Activated naive CD8-positive, alpha-beta T cell (primary cell): ENCODE results near the gene NCF1.
"Not testable (repeated sequence)": the region's sequence is repeated elsewhere in the genome, so short reads cannot be mapped to it uniquely, and the experiment has no call there.

Source experiments
- H3K27ac Mint-ChIP-seq: one replicate; pipeline ENCODE4 v1.8.0; 2021; ENCODE audit warnings: mixed read lengths
- H3K27me3 Mint-ChIP-seq: one replicate; pipeline ENCODE4 v1.8.0; 2021; ENCODE audit warnings: mixed read lengths
- H3K36me3 Mint-ChIP-seq: one replicate; pipeline ENCODE4 v1.8.0; 2021; ENCODE audit warnings: mixed read lengths
- H3K4me1 Mint-ChIP-seq: one replicate; pipeline ENCODE4 v1.8.0; 2021; ENCODE audit warnings: low read depth, mixed read lengths
- H3K4me3 Mint-ChIP-seq: one replicate; pipeline ENCODE4 v1.8.0; 2021; ENCODE audit warnings: mild to moderate bottlenecking, mixed read lengths
- H3K9me3 Mint-ChIP-seq: one replicate; pipeline ENCODE4 v1.8.0; 2021; ENCODE audit warnings: low read depth, mixed read lengths

The NCF1 gene

GRCh38 chr7:74770062-74770461 is 3.7 kb upstream of the NCF1 start:
- not testable (repeated sequence) for H3K4me3 Mint-ChIP-seq, H3K27ac Mint-ChIP-seq, H3K4me1 Mint-ChIP-seq, H3K36me3 Mint-ChIP-seq, H3K27me3 Mint-ChIP-seq, H3K9me3 Mint-ChIP-seq

DNA sequence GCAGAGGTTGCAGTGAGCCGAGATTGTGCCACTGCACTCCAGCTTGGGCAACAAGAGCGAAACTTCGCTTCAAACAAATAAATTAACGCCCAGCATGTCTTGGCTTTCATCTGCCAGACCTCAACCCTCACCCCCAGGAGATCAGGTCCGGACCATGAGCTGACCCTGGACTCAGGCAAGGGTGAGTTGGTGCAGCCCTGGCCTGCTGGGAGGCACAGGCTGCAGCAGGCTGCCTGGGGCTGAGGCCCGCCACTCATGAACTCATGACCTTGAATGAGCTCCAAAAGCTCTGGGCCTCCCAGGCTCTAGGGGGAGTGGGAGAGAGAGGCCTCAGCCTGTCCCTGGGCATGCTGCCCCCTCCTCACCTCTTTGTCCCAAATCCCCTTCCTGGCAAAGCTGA is 1.7 kb upstream of the NCF1 start:
- not testable (repeated sequence) for H3K9me3 Mint-ChIP-seq, H3K27ac Mint-ChIP-seq, H3K27me3 Mint-ChIP-seq, H3K4me1 Mint-ChIP-seq, H3K36me3 Mint-ChIP-seq, H3K4me3 Mint-ChIP-seq

DNA sequence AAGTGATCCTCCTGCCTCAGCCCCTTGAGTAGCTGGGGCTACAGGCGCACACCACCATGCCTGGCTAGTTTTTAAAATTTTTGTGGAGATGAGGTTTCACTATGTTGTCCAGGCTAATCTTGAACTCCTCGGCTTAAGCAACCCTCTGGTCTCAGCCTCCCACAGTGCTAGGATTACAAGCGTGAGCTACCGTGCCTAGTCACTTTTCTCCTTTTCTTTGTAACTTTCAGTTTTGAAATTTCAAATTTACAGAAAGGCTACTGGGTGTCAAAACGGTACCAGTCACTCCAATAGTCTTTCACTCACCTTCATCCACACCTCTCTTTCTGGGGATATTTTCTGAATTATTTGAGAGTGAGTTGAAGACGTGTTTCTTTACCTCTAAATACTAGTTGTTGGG is 1.3 kb downstream of the NCF1 start:
- H3K4me1 Mint-ChIP-seq, H3K36me3 Mint-ChIP-seq, H3K4me3 Mint-ChIP-seq, H3K27me3 Mint-ChIP-seq, H3K27ac Mint-ChIP-seq, H3K9me3 Mint-ChIP-seq: not testable (repeated sequence)

DNA sequence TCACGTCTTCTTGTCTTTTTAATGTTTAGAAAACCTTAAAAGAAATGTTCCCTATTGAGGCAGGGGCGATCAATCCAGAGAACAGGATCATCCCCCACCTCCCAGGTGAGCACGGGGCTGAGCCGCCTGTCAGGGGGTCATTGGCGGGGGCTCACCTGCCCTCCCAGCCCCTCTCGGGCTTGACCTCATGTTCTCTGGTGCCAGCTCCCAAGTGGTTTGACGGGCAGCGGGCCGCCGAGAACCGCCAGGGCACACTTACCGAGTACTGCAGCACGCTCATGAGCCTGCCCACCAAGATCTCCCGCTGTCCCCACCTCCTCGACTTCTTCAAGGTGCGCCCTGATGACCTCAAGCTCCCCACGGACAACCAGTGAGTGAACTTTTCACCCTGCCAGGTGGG is 5.2 kb downstream of the NCF1 start:
- not testable (repeated sequence) for H3K9me3 Mint-ChIP-seq, H3K4me3 Mint-ChIP-seq, H3K27ac Mint-ChIP-seq, H3K36me3 Mint-ChIP-seq, H3K27me3 Mint-ChIP-seq, H3K4me1 Mint-ChIP-seq

GRCh38 chr7:74781746-74782145 is 7.9 kb downstream of the NCF1 start:
- H3K4me3 Mint-ChIP-seq, H3K9me3 Mint-ChIP-seq, H3K36me3 Mint-ChIP-seq, H3K27ac Mint-ChIP-seq, H3K27me3 Mint-ChIP-seq, H3K4me1 Mint-ChIP-seq: not testable (repeated sequence)

GRCh38 chr7:74783595-74783994 is 9.8 kb downstream of the NCF1 start:
- H3K4me1 Mint-ChIP-seq, H3K36me3 Mint-ChIP-seq, H3K4me3 Mint-ChIP-seq, H3K27me3 Mint-ChIP-seq, H3K9me3 Mint-ChIP-seq, H3K27ac Mint-ChIP-seq: not testable (repeated sequence)

DNA sequence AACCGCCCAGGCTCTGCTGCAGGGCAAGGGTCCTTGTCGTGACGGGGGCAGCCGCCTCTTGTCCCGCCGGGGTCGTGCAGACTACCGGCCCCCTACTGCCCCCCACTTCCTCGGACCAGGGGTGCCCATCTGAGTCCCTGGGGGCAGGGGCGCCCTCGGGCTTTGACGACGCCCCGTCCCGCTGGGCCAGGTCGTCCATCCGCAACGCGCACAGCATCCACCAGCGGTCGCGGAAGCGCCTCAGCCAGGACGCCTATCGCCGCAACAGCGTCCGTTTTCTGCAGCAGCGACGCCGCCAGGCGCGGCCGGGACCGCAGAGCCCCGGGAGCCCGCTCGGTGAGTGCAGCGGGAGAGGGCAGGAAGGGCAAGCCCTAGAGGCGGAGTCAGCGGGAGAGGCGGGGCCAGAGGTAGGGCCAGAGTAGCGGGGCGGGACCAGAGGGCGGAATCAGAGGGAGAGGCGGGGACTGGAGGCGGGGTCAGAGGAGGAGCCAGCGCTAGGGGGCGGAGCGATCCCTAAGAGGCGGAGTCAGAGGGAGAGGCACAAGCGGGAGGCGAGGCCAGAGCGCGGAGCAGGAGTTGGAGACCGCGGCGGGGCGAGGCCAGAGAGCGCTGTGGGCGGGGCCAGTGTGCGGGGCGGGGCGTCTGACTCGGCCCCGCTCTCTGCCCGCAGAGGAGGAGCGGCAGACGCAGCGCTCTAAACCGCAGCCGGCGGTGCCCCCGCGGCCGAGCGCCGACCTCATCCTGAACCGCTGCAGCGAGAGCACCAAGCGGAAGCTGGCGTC is 14.7 kb downstream of the NCF1 start:
- H3K36me3 Mint-ChIP-seq, H3K9me3 Mint-ChIP-seq, H3K4me1 Mint-ChIP-seq, H3K27me3 Mint-ChIP-seq, H3K27ac Mint-ChIP-seq: not testable (repeated sequence)
- peak overlapping the region; percentile 27 for H3K4me3 Mint-ChIP-seq

- not testable (repeated sequence) for H3K4me3 Mint-ChIP-seq
Measured at GRCh38 chr7:74789200-74789736, 15.5 kb downstream of the NCF1 start.

DNA sequence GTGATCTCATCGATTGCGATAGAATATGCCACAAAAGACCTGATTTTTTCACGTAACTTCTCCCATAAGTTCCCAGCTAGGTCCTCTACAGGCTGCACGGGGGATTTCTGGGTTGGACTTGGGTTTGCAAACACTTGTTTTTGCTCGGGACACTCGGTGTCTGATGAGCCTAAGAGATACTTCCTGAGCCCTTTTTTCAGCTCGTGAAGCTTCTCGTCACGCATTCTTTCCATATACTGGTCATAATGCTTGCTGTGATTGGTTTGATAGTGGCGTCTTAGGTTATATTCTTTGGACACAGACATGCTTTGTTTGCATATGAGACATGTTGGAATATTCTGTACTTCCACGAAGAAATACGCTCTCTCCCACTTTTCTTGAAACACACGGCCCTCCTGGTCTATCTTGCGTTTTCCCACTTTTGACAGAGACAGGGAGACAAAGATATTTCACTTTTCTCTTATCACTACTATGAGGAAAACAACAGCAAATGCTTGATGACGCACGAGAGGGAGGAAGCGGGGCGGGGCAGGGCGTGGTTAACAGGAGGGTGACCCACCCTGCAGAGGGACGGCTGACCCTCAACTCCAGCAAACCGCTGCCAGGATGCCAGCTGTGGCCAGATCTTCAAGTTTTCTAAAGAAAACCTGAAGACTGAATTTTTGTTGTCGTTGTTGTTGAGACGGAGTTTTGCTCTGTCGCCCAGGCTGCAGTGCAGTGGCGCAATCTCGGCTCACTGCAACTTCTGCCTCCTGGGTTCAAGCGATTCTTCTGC is 24.2 kb downstream of the NCF1 start:
- H3K36me3 Mint-ChIP-seq, H3K27ac Mint-ChIP-seq, H3K27me3 Mint-ChIP-seq, H3K4me1 Mint-ChIP-seq, H3K9me3 Mint-ChIP-seq, H3K4me3 Mint-ChIP-seq: not testable (repeated sequence)

More at GRCh38 chr7:74789200-74789736, 15.5 kb downstream of the NCF1 start:
- not testable (repeated sequence) for H3K36me3 Mint-ChIP-seq, H3K27ac Mint-ChIP-seq, H3K9me3 Mint-ChIP-seq, H3K27me3 Mint-ChIP-seq, H3K4me1 Mint-ChIP-seq

DNA sequence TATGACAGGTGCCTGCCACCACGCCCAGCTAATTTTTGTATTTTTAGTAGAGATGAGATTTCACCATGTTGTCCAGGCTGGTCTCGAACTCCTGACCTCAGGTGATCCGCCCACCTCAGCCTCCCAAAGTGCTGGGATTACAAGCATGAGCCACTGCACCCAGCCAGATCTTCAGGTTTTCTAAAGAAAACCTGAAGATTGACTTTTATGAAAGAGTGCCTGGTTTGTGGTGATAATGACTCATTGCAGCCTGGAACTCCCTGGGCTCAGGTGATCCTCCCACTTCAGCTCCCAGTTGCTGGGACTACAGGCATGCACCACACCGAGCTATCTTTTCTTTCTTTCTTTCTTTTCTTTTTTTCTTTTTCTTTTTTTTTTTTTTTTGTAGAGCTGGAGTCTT is 24.8 kb downstream of the NCF1 start:
- H3K27me3 Mint-ChIP-seq, H3K27ac Mint-ChIP-seq, H3K4me1 Mint-ChIP-seq, H3K9me3 Mint-ChIP-seq, H3K4me3 Mint-ChIP-seq, H3K36me3 Mint-ChIP-seq: not testable (repeated sequence)

- not testable (repeated sequence) for H3K27ac Mint-ChIP-seq, H3K4me1 Mint-ChIP-seq, H3K9me3 Mint-ChIP-seq, H3K27me3 Mint-ChIP-seq, H3K36me3 Mint-ChIP-seq, H3K4me3 Mint-ChIP-seq
Measured at GRCh38 chr7:74815882-74816281, 42.1 kb downstream of the NCF1 start.

DNA sequence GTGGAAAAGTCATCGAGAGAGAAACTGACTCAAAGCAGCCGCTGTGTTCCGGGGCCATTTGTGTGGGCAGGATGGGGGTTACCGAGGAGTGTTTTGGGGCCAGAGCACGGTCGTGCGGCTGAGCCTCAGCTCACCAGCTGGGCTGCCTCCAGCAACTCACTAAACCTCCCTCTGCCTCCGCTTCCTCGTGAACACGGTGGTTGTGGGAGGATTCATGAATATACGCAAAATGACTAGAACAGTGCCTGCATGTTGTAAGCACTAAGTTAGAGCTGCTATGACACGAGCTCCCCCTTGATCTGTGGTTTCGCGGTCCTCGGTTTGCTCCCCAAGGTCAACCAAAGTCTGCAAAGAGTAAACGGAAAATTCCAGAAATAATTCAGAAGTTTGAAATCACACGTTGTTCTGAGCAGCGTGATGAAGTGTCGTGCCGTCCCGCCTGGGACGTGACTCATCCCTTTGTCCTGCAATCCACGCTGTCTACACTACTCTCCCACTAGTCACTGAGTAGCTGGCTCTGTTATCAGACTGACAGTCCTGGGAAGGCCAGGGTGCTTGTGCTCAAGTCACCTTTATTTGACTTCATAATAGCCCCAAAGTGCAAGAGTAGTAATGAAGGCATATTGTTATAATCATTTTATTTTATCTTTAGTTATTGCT is 46.5 kb downstream of the NCF1 start:
- not testable (repeated sequence) for H3K36me3 Mint-ChIP-seq, H3K9me3 Mint-ChIP-seq, H3K4me3 Mint-ChIP-seq, H3K4me1 Mint-ChIP-seq, H3K27me3 Mint-ChIP-seq, H3K27ac Mint-ChIP-seq

DNA sequence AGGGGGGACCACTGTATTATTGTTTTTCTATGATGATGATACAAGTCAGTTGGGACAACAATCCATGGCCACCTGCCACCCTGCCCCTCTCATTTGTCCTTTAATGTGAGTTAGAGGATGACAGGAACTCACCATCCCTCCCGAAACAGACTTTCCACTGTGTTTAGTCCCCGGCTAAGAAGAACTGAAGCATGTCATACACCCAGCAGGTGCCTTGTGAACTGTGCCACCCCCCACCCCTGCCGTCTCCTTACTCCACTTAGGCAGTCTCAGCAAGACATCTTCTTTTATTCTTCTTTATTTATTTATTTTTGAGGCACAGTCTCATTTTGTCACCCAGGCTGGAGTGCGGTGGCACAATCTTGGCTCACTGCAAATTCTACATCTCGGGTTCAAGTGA is 47.4 kb downstream of the NCF1 start:
- not testable (repeated sequence) for H3K27ac Mint-ChIP-seq, H3K36me3 Mint-ChIP-seq, H3K4me1 Mint-ChIP-seq, H3K9me3 Mint-ChIP-seq, H3K27me3 Mint-ChIP-seq, H3K4me3 Mint-ChIP-seq

GRCh38 chr7:74829959-74830358 is 56.1 kb downstream of the NCF1 start:
- not testable (repeated sequence) for H3K4me1 Mint-ChIP-seq, H3K4me3 Mint-ChIP-seq, H3K9me3 Mint-ChIP-seq, H3K36me3 Mint-ChIP-seq, H3K27me3 Mint-ChIP-seq, H3K27ac Mint-ChIP-seq

GRCh38 chr7:74830411-74830810 is 56.6 kb downstream of the NCF1 start:
- not testable (repeated sequence) for H3K9me3 Mint-ChIP-seq, H3K27me3 Mint-ChIP-seq, H3K36me3 Mint-ChIP-seq, H3K4me1 Mint-ChIP-seq, H3K4me3 Mint-ChIP-seq, H3K27ac Mint-ChIP-seq
